ENCODE data around the gene PPY. TPM values are rescaled to one million over a fixed set of nuclear protein-coding genes. Genes with fewer than 3 reads are reported as not detected.
"Not testable (repeated sequence)": the region's sequence is repeated elsewhere in the genome, so short reads cannot be mapped to it uniquely, and the experiment has no call there.

Gene PPY
- total and polyA plus RNA-seq, 11 donors = not detected

- peaks cover 0 to 21% (median 9%) of the 10 kb centered on the region in 9 donors for H3K27me3 ChIP-seq
- no peaks in the 10 kb centered on the region for H3K36me3 ChIP-seq
- no peak overlapping the region for H3K27ac ChIP-seq
- WGBS, 4 donors = 52 to 68% (median 58%) methylated on average over 6 to 7 of the region's 7 CpGs
- no peak for TF ChIP-seq POLR2A (IDR thresholded peaks at IDR 0.05)
- TF ChIP-seq CTCF (IDR thresholded peaks at IDR 0.05) = peak; percentile 17 to 46 (median 30)
- peak in 2 of 5 donors; percentile 38 to 61 for DNase-seq
- no peak overlapping the region for H3K4me3 ChIP-seq
- H3K9me3 ChIP-seq = no peaks in the 10 kb centered on the region
- peaks cover 0 to 11% (median 3%) of the 10 kb centered on the region in 12 donors for H3K4me1 ChIP-seq
- ATAC-seq = peak; percentile 41 to 57 (median 44)
- intact Hi-C loops (cut with DNase I) = loop anchor here (5.0 to 10.0 kb wide), 7 partner anchors 102 to 232 kb away; partner anchors contain the start of gene ASB16 (in 2 of the 10)
Observed at GRCh38 chr17:43940630-43941029, 1.6 kb downstream of the PPY start.

GRCh38 chr17:43939886-43940285 lies 2.4 kb downstream of the PPY start:
- TF ChIP-seq POLR2A (IDR thresholded peaks at IDR 0.05) = no peak
- TF ChIP-seq CTCF (IDR thresholded peaks at IDR 0.05) = no peak
- H3K4me3 ChIP-seq = no peak overlapping the region
- H3K36me3 ChIP-seq = no peaks in the 10 kb centered on the region
- WGBS, 4 donors = 89 to 98% (median 94%) methylated on average over 5 of the region's 5 CpGs
- H3K9me3 ChIP-seq = no peaks in the 10 kb centered on the region
- no peak for DNase-seq
- peaks cover 0 to 21% (median 9%) of the 10 kb centered on the region in 9 donors for H3K27me3 ChIP-seq
- no peak overlapping the region for H3K27ac ChIP-seq
- ATAC-seq = no peak
- intact Hi-C loops (cut with DNase I) = loop anchor here (5.0 to 10.0 kb wide), 7 partner anchors 102 to 232 kb away; partner anchors contain the start of gene ASB16 (in 2 of the 10)
- peaks cover 0 to 11% (median 3%) of the 10 kb centered on the region in 12 donors for H3K4me1 ChIP-seq

GRCh38 chr17:43939452-43939851 lies 2.8 kb downstream of the PPY start:
- H3K36me3 ChIP-seq; H3K4me3 ChIP-seq; H3K9me3 ChIP-seq; intact Hi-C loops (cut with DNase I); DNase-seq; H3K27ac ChIP-seq; ATAC-seq: not testable (repeated sequence)
- 94 to 97% (median 95%) methylated on average over 3 of the region's 3 CpGs for WGBS, 4 donors
- peaks cover 0 to 11% (median 3%) of the 10 kb centered on the region in 12 donors for H3K4me1 ChIP-seq
- H3K27me3 ChIP-seq = peaks cover 0 to 21% (median 9%) of the 10 kb centered on the region in 9 donors

GRCh38 chr17:43938838-43939182 lies 3.5 kb downstream of the PPY start:
- ATAC-seq (no peak), DNase-seq (no peak)
- no peak overlapping the region for H3K4me3 ChIP-seq
- intact Hi-C loops (cut with DNase I) = no loop called here
- H3K4me1 ChIP-seq = peaks cover 0 to 9% (median 3%) of the 10 kb centered on the region in 12 donors
- WGBS, 4 donors = 60 to 80% (median 76%) methylated on average over 5 to 6 of the region's 6 CpGs
- H3K27ac ChIP-seq = no peak overlapping the region
- no peaks in the 10 kb centered on the region for H3K9me3 ChIP-seq
- peaks cover 0 to 21% (median 9%) of the 10 kb centered on the region in 9 donors for H3K27me3 ChIP-seq
- no peaks in the 10 kb centered on the region for H3K36me3 ChIP-seq
- TF ChIP-seq POLR2A (IDR thresholded peaks at IDR 0.05) (no peak), CTCF (IDR thresholded peaks at IDR 0.05) (no peak)

GRCh38 chr17:43936434-43936833 lies 5.8 kb downstream of the PPY start:
- ATAC-seq = no peak

More at GRCh38 chr17:43936434-43936833, 5.8 kb downstream of the PPY start:
- intact Hi-C loops (cut with DNase I) = no loop called here
- Histone ChIP-seq H3K36me3 (no peaks in the 10 kb centered on the region), H3K9me3 (no peaks in the 10 kb centered on the region), H3K27me3 (peaks cover 0 to 22% (median 9%) of the 10 kb centered on the region in 9 donors), H3K4me1 (peaks cover 0 to 8% (median 3%) of the 10 kb centered on the region in 12 donors), H3K27ac (no peak overlapping the region), H3K4me3 (no peak overlapping the region)
- DNase-seq = no peak
- TF ChIP-seq POLR2A (IDR thresholded peaks at IDR 0.05) = no peak
- TF ChIP-seq CTCF (IDR thresholded peaks at IDR 0.05) = no peak
- WGBS, 4 donors = 82 to 97% (median 94%) methylated on average over 3 of the region's 3 CpGs

Data from heart left ventricle (tissue), 16 donors.